Endothelial cell of umbilical vein (primary cell): Measurements from ENCODE around the gene NAP1L5. TPM values are rescaled to one million over a fixed set of nuclear protein-coding genes. Genes with fewer than 3 reads are reported as not detected.

ENCODE experiments used
- BruUV-seq: library from RNA; stranded (reverse); fragments of 400-500 nt; replicated peaks from 2 replicates; lab custom pipeline; 2021; lab: Mats Ljungman, UMichigan
- CTCF ChIA-PET: fragments of 300-600, 350-600 bp; sonication (Branson Sonifier 250); formaldehyde crosslinking; loops from one replicate; lab custom pipeline; 2021; ENCODE audit warnings: antibody characterized with exemption, inconsistent platforms; lab: Charles Lee
- POLR2A ChIA-PET: fragments of 300-600, 350-600 bp; sonication (Branson Sonifier 250); formaldehyde crosslinking; loops from one replicate; lab custom pipeline; 2021; ENCODE audit warnings: antibody characterized with exemption, inconsistent platforms; lab: Charles Lee
- DNase-seq: peaks from one replicate; pipeline ENCODE4 v3.0.0-alpha.2; 2011; ENCODE audit warnings: low read depth, low spot score
- FAIRE-seq: peaks from 2 replicates; lab custom pipeline; 2011; peaks lifted over from hg19 to GRCh38; lab: Jason Lieb, UNC
- H2AFZ ChIP-seq: 2 replicates; pipeline ENCODE4 v1.6.0; 2012; ENCODE audit warnings: low read depth, low read length, control low read depth, inconsistent platforms
- H3K27ac ChIP-seq: 2 replicates; pipeline ENCODE4 v1.5.1; 2011; ENCODE audit warnings: low read depth, mild to moderate bottlenecking, control low read depth, low read length, moderate library complexity; ENCODE audit not compliant: insufficient read depth
- H3K27me3 ChIP-seq, 2 experiments: 2 replicates each; pipeline versions ENCODE4 v1.6.0 to v1.6.1; 2011; ENCODE audit warnings: low read length in 2 of 2, mixed read lengths in 1 of 2; ENCODE audit not compliant: control insufficient read depth in 2 of 2, insufficient read depth in 2 of 2
- H3K36me3 ChIP-seq, 2 experiments: 2 replicates in 1 of 2; 3 replicates in 1 of 2; pipeline ENCODE4 v1.5.1; 2011; ENCODE audit warnings: low read length in 2 of 2, mild to moderate bottlenecking in 1 of 2, moderate library complexity in 1 of 2; ENCODE audit not compliant: control insufficient read depth in 2 of 2, insufficient read depth in 2 of 2; ENCODE audit errors: extremely low read depth in 1 of 2
- H3K4me1 ChIP-seq: 3 replicates; pipeline ENCODE4 v1.5.1; 2011; ENCODE audit warnings: mild to moderate bottlenecking, low read length; ENCODE audit not compliant: control insufficient read depth, insufficient read depth; ENCODE audit errors: extremely low read depth
- H3K4me2 ChIP-seq: 2 replicates; pipeline ENCODE4 v1.6.1; 2011; ENCODE audit warnings: low read length, control low read depth, mixed read lengths; ENCODE audit not compliant: insufficient read depth
- H3K4me3 ChIP-seq, 3 experiments: fragments of 200-600 bp in 1 of 3; sonication (generic), shearing (Covaris generic) in 1 of 3; replicated peaks in 1 of 3; 2 replicates each; pipeline ENCODE4 v1.5.1; 2011 to 2016; ENCODE audit warnings: control low read depth in 3 of 3, low read length in 3 of 3, mild to moderate bottlenecking in 2 of 3, inconsistent platforms in 1 of 3, low read depth in 1 of 3, moderate library complexity in 1 of 3; ENCODE audit not compliant: insufficient read depth in 1 of 3
- H3K79me2 ChIP-seq: 2 replicates; pipeline ENCODE4 v1.6.0; 2012; ENCODE audit warnings: low read length, inconsistent platforms; ENCODE audit not compliant: control insufficient read depth, insufficient read depth
- H3K9ac ChIP-seq: replicated peaks from 2 replicates; pipeline ENCODE3; 2011; ENCODE audit warnings: low read length, control low read depth; ENCODE audit not compliant: insufficient read depth; ENCODE audit errors: extremely low read depth
- H3K9me1 ChIP-seq: replicated peaks from 3 replicates; pipeline ENCODE4 v1.6.0; 2011; ENCODE audit warnings: mild to moderate bottlenecking, low read length; ENCODE audit not compliant: control insufficient read depth, insufficient read depth; ENCODE audit errors: extremely low read depth
- H3K9me3 ChIP-seq: replicated peaks from 2 replicates; pipeline ENCODE4 v1.5.1; 2012; ENCODE audit warnings: low read length, inconsistent platforms; ENCODE audit not compliant: control insufficient read depth, insufficient read depth
- H4K20me1 ChIP-seq: replicated peaks from 2 replicates; pipeline ENCODE3; 2011; ENCODE audit warnings: mild to moderate bottlenecking, low read length; ENCODE audit not compliant: control insufficient read depth, insufficient read depth; ENCODE audit errors: extremely low read depth
- EZH2 ChIP-seq: IDR thresholded peaks from 2 replicates; pipeline ENCODE4 v1.6.1; 2012; ENCODE audit warnings: borderline replicate concordance, low read depth, mild to moderate bottlenecking, moderate library complexity, low read length, inconsistent platforms; ENCODE audit not compliant: severe bottlenecking
- FOS ChIP-seq: IDR thresholded peaks from 2 replicates; pipeline ENCODE4 v1.6.1; 2011; ENCODE audit warnings: mild to moderate bottlenecking, low read length, moderate library complexity, borderline replicate concordance; ENCODE audit not compliant: insufficient read depth
- JUN ChIP-seq: IDR thresholded peaks from 2 replicates; pipeline ENCODE4 v1.6.1; 2011; ENCODE audit warnings: borderline replicate concordance, low read depth; ENCODE audit not compliant: insufficient read length, insufficient read depth
- MYC ChIP-seq: IDR thresholded peaks from one replicate; pipeline ENCODE4 v1.6.1; 2011; ENCODE audit warnings: mild to moderate bottlenecking, low read depth, low read length
- dilution Hi-C: fragments of 300-500 bp; cut with MboI; formaldehyde crosslinking; loops from one replicate; pipeline ENCODE4 v1.15.0; 2019; ENCODE audit warnings: low sequenced_read_pairs; ENCODE audit not compliant: extremely low pct_ligation_motif_present
- intact Hi-C: fragments of 100-400 bp; cut with micrococcal nuclease; formaldehyde crosslinking; loops from one replicate; pipeline ENCODE4 v1.10.0; 2022
- polyA plus RNA-seq, 4 experiments: library from polyadenylated mRNA; depleted of rRNA in 3 of 4; stranded (reverse) in 3 of 4; unstranded in 1 of 4; fragments of >200 nt; gene quantifications; 2 replicates each; pipeline versions ENCODE4 v1.2.1 to v1.2.3, GENCODE V29; 2011 to 2012; ENCODE audit warnings: missing spikeins in 1 of 4
- total RNA-seq: library from RNA; stranded (reverse); gene quantifications from 2 replicates; pipeline ENCODE4 v1.2.3, GENCODE V29; 2021
- TF ChIP-seq, protein P1 (sequence below), 2 donors: IDR thresholded peaks; 1 replicate in 1 of 2; 2 replicates in 1 of 2; pipeline ENCODE4 v1.5.1; 2011; ENCODE audit warnings: low read length in 2 of 2, mild to moderate bottlenecking in 2 of 2, moderate library complexity in 2 of 2, control low read depth in 1 of 2, inconsistent platforms in 1 of 2, low read depth in 1 of 2; ENCODE audit not compliant: insufficient read depth in 1 of 2; ENCODE audit errors: extremely low read depth in 1 of 2

The NAP1L5 gene
- total and polyA plus RNA-seq, 2 donors (not counting 3 experiments of a cell fraction or from before 2014, with no cell fraction given): 3.4 to 6.1 TPM

DNA sequence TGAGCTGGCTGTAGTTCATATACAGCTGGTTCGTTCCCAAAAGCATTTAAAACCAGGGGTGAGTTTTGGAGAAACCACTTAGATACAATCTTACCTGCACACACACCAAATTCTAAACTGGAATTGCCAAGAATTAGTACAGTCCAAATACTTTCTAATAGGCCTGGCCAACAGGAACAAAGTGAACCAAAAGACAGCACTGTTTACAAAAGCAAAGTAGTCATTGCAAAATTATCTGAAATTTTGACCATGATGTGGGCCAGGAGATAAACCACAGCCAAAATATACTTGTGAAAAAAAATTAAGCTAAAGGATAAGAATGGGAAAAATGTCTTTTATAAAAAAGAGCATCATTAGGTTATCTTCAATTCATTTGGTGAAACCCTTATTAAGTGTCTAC is 37.9 kb upstream of the NAP1L5 start:
- Histone ChIP-seq H3K9ac (no peak overlapping the region), H3K36me3 (peaks cover 0 to 2% of the 10 kb centered on the region in 2 experiments), H3K4me2 (no peak overlapping the region), H3K79me2 (no peaks in the 10 kb centered on the region), H3K9me1 (no peaks in the 10 kb centered on the region), H4K20me1 (no peaks in the 10 kb centered on the region), H3K4me1 (no peaks in the 10 kb centered on the region), H3K9me3 (no peaks in the 10 kb centered on the region), H2AFZ (no peak overlapping the region), H3K27me3 (no peaks in the 10 kb centered on the region), H3K4me3 (no peak overlapping the region), H3K27ac (no peak overlapping the region)
- FAIRE-seq: no peak
- intact Hi-C loops: no loop called here
- no TSS peak for BruUV-seq
- POLR2A ChIA-PET: no interaction called here
- TF ChIP-seq MYC (no peak), JUN (no peak), FOS (no peak)
- TF ChIP-seq, protein P1, sequence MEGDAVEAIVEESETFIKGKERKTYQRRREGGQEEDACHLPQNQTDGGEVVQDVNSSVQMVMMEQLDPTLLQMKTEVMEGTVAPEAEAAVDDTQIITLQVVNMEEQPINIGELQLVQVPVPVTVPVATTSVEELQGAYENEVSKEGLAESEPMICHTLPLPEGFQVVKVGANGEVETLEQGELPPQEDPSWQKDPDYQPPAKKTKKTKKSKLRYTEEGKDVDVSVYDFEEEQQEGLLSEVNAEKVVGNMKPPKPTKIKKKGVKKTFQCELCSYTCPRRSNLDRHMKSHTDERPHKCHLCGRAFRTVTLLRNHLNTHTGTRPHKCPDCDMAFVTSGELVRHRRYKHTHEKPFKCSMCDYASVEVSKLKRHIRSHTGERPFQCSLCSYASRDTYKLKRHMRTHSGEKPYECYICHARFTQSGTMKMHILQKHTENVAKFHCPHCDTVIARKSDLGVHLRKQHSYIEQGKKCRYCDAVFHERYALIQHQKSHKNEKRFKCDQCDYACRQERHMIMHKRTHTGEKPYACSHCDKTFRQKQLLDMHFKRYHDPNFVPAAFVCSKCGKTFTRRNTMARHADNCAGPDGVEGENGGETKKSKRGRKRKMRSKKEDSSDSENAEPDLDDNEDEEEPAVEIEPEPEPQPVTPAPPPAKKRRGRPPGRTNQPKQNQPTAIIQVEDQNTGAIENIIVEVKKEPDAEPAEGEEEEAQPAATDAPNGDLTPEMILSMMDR (IDR thresholded peaks at IDR 0.05; ENCODE audit: extremely low read depth in 1 of 2, insufficient read depth in 1 of 2, low read depth in 1 of 2, low read length in 2 of 2): no peak
- DNase-seq: no peak
- CTCF ChIA-PET: interaction anchor here (1.1 to 1.8 kb wide), 7 partner anchors 10 to 196 kb away, joined by 3 to 6 read pairs (median 4); no protein-coding TSS in a partner anchor
- dilution Hi-C loops: no loop called here

DNA sequence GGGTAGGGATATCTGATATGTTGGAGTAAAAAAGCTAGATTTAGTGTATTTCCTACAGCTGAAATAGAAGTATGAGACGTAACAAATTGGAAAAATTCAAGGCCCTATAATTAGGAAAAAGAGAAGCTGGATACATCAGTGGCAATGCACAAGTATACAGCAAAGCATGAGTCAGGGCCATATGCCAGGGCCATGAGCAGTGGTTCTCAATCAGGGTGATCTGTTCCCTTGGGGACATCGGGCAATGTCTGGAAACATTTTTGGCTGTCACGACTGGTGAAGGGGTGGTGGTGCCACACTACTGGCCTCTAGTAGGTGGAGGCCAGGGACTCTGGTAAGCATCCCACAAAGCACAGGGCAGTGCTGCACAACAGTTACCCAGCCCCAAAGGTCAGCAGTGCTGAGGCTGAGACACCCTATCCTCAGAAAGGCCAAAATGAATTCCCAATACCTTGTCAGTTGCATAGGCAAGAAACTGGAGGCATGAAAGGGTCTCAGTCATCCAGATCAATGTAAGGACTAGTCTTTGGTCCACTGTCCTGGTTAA is 36.8 kb upstream of the NAP1L5 start:
- Histone ChIP-seq H3K27ac (no peak overlapping the region), H2AFZ (no peak overlapping the region), H3K79me2 (no peaks in the 10 kb centered on the region), H3K4me2 (no peak overlapping the region), H3K4me3 (no peak overlapping the region), H3K9me1 (no peaks in the 10 kb centered on the region), H3K9ac (no peak overlapping the region), H4K20me1 (no peaks in the 10 kb centered on the region), H3K36me3 (peaks cover 0 to 2% of the 10 kb centered on the region in 2 experiments), H3K9me3 (no peaks in the 10 kb centered on the region), H3K4me1 (peaks cover under 1% of the 10 kb centered on the region), H3K27me3 (no peaks in the 10 kb centered on the region)
- FAIRE-seq (no peak), DNase-seq (no peak)
- CTCF ChIA-PET: interaction anchor here (1.1 to 1.5 kb wide), 5 partner anchors 9 to 289 kb away, joined by 3 to 6 read pairs (median 4); no protein-coding TSS in a partner anchor
- TF ChIP-seq EZH2: no peak
- TF ChIP-seq, protein P1 (IDR thresholded peaks at IDR 0.05; ENCODE audit: extremely low read depth in 1 of 2, insufficient read depth in 1 of 2, low read depth in 1 of 2, low read length in 2 of 2): no peak
- TF ChIP-seq FOS: no peak
- no TSS peak for BruUV-seq
- intact Hi-C loops: no loop called here
- POLR2A ChIA-PET: no interaction called here
- dilution Hi-C loops: no loop called here
